Measurements from ENCODE around the gene RBM14.

- no peak for TF ChIP-seq EZH2 (IDR thresholded peaks at IDR 0.05; ENCODE audit: insufficient read depth, poor library complexity, severe bottlenecking)
- TF ChIP-seq EZH2phosphoT487 (IDR thresholded peaks at IDR 0.05; ENCODE audit: insufficient read depth, low read depth), result no peak
Observed at GRCh38 chr11:66614073-66614472, 2.4 kb upstream of the RBM14 start.
